Activated CD4-positive, alpha-beta memory T cell treated with anti-CD3 and anti-CD28 coated beads for 36 hours (primary cell): ENCODE data around the gene LAG3. TPM values are rescaled to one million over a fixed set of nuclear protein-coding genes. Genes with fewer than 3 reads are reported as not detected.

ENCODE experiments used
- CTCF ChIA-PET: fragments of 350-600 bp; sonication (Branson Sonifier 250); formaldehyde crosslinking; loops from one replicate; lab custom pipeline; 2021; ENCODE audit warnings: antibody characterized with exemption, inconsistent platforms; lab: Charles Lee
- POLR2A ChIA-PET: fragments of 350-600 bp; sonication (Branson Sonifier 250); formaldehyde crosslinking; loops from one replicate; lab custom pipeline; 2021; ENCODE audit warnings: antibody characterized with exemption; lab: Charles Lee
- DNase-seq: peaks from one replicate; pipeline ENCODE4 v3.0.0-alpha.2; 2020
- H3K27ac Mint-ChIP-seq: one replicate; pipeline ENCODE4 v1.8.0; 2021; ENCODE audit warnings: mixed read lengths
- H3K27me3 Mint-ChIP-seq: one replicate; pipeline ENCODE4 v1.8.0; 2021; ENCODE audit warnings: mixed read lengths
- H3K36me3 Mint-ChIP-seq: one replicate; pipeline ENCODE4 v1.8.0; 2021; ENCODE audit warnings: mixed read lengths
- H3K4me1 Mint-ChIP-seq: one replicate; pipeline ENCODE4 v1.8.0; 2021; ENCODE audit warnings: low read depth, mixed read lengths
- H3K4me3 Mint-ChIP-seq: one replicate; pipeline ENCODE4 v1.8.0; 2021; ENCODE audit warnings: mild to moderate bottlenecking, mixed read lengths
- H3K9me3 Mint-ChIP-seq: one replicate; pipeline ENCODE4 v1.8.0; 2021; ENCODE audit warnings: mixed read lengths
- intact Hi-C: fragments of 100-400 bp; cut with micrococcal nuclease; formaldehyde crosslinking; loops from one replicate; pipeline ENCODE4 v1.15.1; 2023
- total RNA-seq, 2 experiments: library from RNA; stranded (reverse); gene quantifications; one replicate each; pipeline ENCODE4 v1.2.3, GENCODE V29; 2021

LAG3 gene
- total RNA-seq, 2 experiments from 2014 or later: 169 to 172 TPM

GRCh38 chr12:6780573-6780972 lies 8.3 kb downstream of the LAG3 start:
- Mint-ChIP-seq H3K27ac (peak overlapping the region; percentile 81), H3K36me3 (peaks cover 28% of the 10 kb centered on the region), H3K4me3 (peak overlapping the region; percentile 19), H3K4me1 (peaks cover 76% of the 10 kb centered on the region), H3K9me3 (no peaks in the 10 kb centered on the region), H3K27me3 (no peaks in the 10 kb centered on the region)
- DNase-seq: peak; percentile 66
- intact Hi-C loops: loop anchor here (1.0 to 10.0 kb wide), 4 partner anchors 9 to 326 kb away; partner anchors contain the start of genes CD4, COPS7A and TAPBPL
- ChIA-PET POLR2A (interaction anchor here (0.7 to 2.3 kb wide), 5 partner anchors 9 to 27 kb away, joined by 3 to 19 read pairs (median 4); partner anchors contain the start of genes CD4 and PTMS), CTCF (interaction anchor here (0.5 to 10.5 kb wide), 20 partner anchors 8 to 210 kb away, joined by 3 to 81 read pairs (median 4); partner anchors contain the start of genes CD4, COPS7A, LAG3 and MLF2)

GRCh38 chr12:6782119-6782518 lies 9.8 kb downstream of the LAG3 start:
- no peak for DNase-seq
- no peaks in the 10 kb centered on the region for H3K9me3 Mint-ChIP-seq
- ChIA-PET CTCF (interaction anchor here (0.7 to 10.5 kb wide), 9 partner anchors 11 to 218 kb away, joined by 3 to 81 read pairs (median 12); partner anchors contain the start of genes COPS7A, LAG3, MLF2 and PTMS), POLR2A (no interaction called here)
- H3K4me1 Mint-ChIP-seq: peaks cover 78% of the 10 kb centered on the region
- H3K27ac Mint-ChIP-seq: no peak overlapping the region
- H3K36me3 Mint-ChIP-seq: peaks cover 17% of the 10 kb centered on the region
- intact Hi-C loops: loop anchor here (10.0 kb wide), 1 partner anchor 327 kb away; the partner anchor contains the start of gene TAPBPL
- no peaks in the 10 kb centered on the region for H3K27me3 Mint-ChIP-seq
- H3K4me3 Mint-ChIP-seq: no peak overlapping the region

GRCh38 chr12:6782850-6783566 lies 10.7 kb downstream of the LAG3 start:
- H3K27ac Mint-ChIP-seq: peak overlapping the region; percentile 28
- no peak for DNase-seq
- no peaks in the 10 kb centered on the region for H3K27me3 Mint-ChIP-seq
- no peak overlapping the region for H3K4me3 Mint-ChIP-seq
- peaks cover 79% of the 10 kb centered on the region for H3K4me1 Mint-ChIP-seq
- POLR2A ChIA-PET: interaction anchor here (1.7 kb wide), 1 partner anchor 10 kb away, joined by 4 read pairs; no protein-coding TSS in a partner anchor
- intact Hi-C loops: loop anchor here (10.0 kb wide), 1 partner anchor 328 kb away; the partner anchor contains the start of gene TAPBPL
- CTCF ChIA-PET: interaction anchor here (1.0 to 10.5 kb wide), 4 partner anchors 12 to 219 kb away, joined by 3 to 81 read pairs (median 12); partner anchors contain the start of genes LAG3, MLF2 and PTMS
- H3K9me3 Mint-ChIP-seq: no peaks in the 10 kb centered on the region
- peaks cover 9% of the 10 kb centered on the region for H3K36me3 Mint-ChIP-seq

- no peak for DNase-seq
- H3K4me3 Mint-ChIP-seq: no peak overlapping the region
- H3K36me3 Mint-ChIP-seq: peaks cover 2% of the 10 kb centered on the region
- H3K27me3 Mint-ChIP-seq: no peaks in the 10 kb centered on the region
- no peak overlapping the region for H3K27ac Mint-ChIP-seq
- POLR2A ChIA-PET: interaction anchor here (1.7 kb wide), 1 partner anchor 9 kb away, joined by 4 read pairs; no protein-coding TSS in a partner anchor
- intact Hi-C loops: loop anchor here (10.0 kb wide), 1 partner anchor 329 kb away; the partner anchor contains the start of gene TAPBPL
- CTCF ChIA-PET: interaction anchor here (1.0 to 10.5 kb wide), 4 partner anchors 13 to 47 kb away, joined by 3 to 81 read pairs (median 12); partner anchors contain the start of genes LAG3, MLF2 and PTMS
- H3K4me1 Mint-ChIP-seq: peaks cover 79% of the 10 kb centered on the region
- H3K9me3 Mint-ChIP-seq: no peaks in the 10 kb centered on the region
These were observed 11.5 kb downstream of the LAG3 start for GRCh38 chr12:6783828-6784227.

- no peaks in the 10 kb centered on the region for H3K36me3 Mint-ChIP-seq
- H3K27ac Mint-ChIP-seq: no peak overlapping the region
- no peaks in the 10 kb centered on the region for H3K27me3 Mint-ChIP-seq
- intact Hi-C loops: loop anchor here (10.0 kb wide), 1 partner anchor 329 kb away; the partner anchor contains the start of gene TAPBPL
- H3K4me3 Mint-ChIP-seq: no peak overlapping the region
- peaks cover 79% of the 10 kb centered on the region for H3K4me1 Mint-ChIP-seq
- ChIA-PET CTCF (interaction anchor here (0.9 to 10.5 kb wide), 5 partner anchors 13 to 47 kb away, joined by 3 to 81 read pairs (median 12); partner anchors contain the start of genes LAG3, MLF2 and PTMS), POLR2A (interaction anchor here (1.7 kb wide), 1 partner anchor 8 kb away, joined by 4 read pairs; no protein-coding TSS in a partner anchor)
- H3K9me3 Mint-ChIP-seq: no peaks in the 10 kb centered on the region
- DNase-seq: peak; percentile 36
These were observed 12.0 kb downstream of the LAG3 start for GRCh38 chr12:6784296-6784695.

- Mint-ChIP-seq H3K36me3 (peaks cover 3% of the 10 kb centered on the region), H3K4me3 (no peak overlapping the region), H3K9me3 (no peaks in the 10 kb centered on the region), H3K27ac (no peak overlapping the region), H3K4me1 (peaks cover 74% of the 10 kb centered on the region), H3K27me3 (no peaks in the 10 kb centered on the region)
- ChIA-PET CTCF (interaction anchor here (0.9 to 10.5 kb wide), 3 partner anchors 14 to 42 kb away, joined by 3 to 81 read pairs (median 12); partner anchors contain the start of genes LAG3 and MLF2), POLR2A (no interaction called here)
- no peak for DNase-seq
- intact Hi-C loops: loop anchor here (5.0 to 10.0 kb wide), 2 partner anchors 177 to 330 kb away; partner anchors contain the start of genes CHD4 and TAPBPL
These were observed 12.4 kb downstream of the LAG3 start for GRCh38 chr12:6784761-6785160.

- Mint-ChIP-seq H3K4me3 (peak overlapping the region; percentile 51), H3K9me3 (no peaks in the 10 kb centered on the region), H3K27me3 (no peaks in the 10 kb centered on the region), H3K27ac (peak overlapping the region; percentile 81), H3K36me3 (peaks cover 13% of the 10 kb centered on the region), H3K4me1 (peaks cover 62% of the 10 kb centered on the region)
- CTCF ChIA-PET: interaction anchor here (0.6 to 10.5 kb wide), 7 partner anchors 8 to 102 kb away, joined by 3 to 81 read pairs (median 4); partner anchors contain the start of genes MLF2 and PTMS
- POLR2A ChIA-PET: interaction anchor here (0.8 to 1.7 kb wide), 4 partner anchors 9 to 65 kb away, joined by 3 to 6 read pairs (median 3); partner anchors contain the start of genes LAG3 and USP5
- peak; percentile 34 for DNase-seq
- intact Hi-C loops: loop anchor here (5.0 to 10.0 kb wide), 2 partner anchors 179 to 332 kb away; partner anchors contain the start of genes CHD4 and TAPBPL
These were observed 14.2 kb downstream of the LAG3 start for GRCh38 chr12:6786416-6787094.

GRCh38 chr12:6787309-6787708 lies 15.0 kb downstream of the LAG3 start:
- intact Hi-C loops: loop anchor here (5.0 to 10.0 kb wide), 2 partner anchors 180 to 333 kb away; partner anchors contain the start of genes CHD4 and TAPBPL
- Mint-ChIP-seq H3K9me3 (no peaks in the 10 kb centered on the region), H3K27me3 (no peaks in the 10 kb centered on the region), H3K27ac (peak overlapping the region; percentile 81), H3K36me3 (peaks cover 19% of the 10 kb centered on the region), H3K4me3 (peak overlapping the region; percentile 51), H3K4me1 (peaks cover 61% of the 10 kb centered on the region)
- ChIA-PET POLR2A (interaction anchor here (0.9 to 1.7 kb wide), 3 partner anchors 10 to 65 kb away, joined by 3 to 6 read pairs (median 3); partner anchors contain the start of genes LAG3 and USP5), CTCF (interaction anchor here (0.6 to 10.5 kb wide), 7 partner anchors 9 to 103 kb away, joined by 3 to 81 read pairs (median 4); partner anchors contain the start of genes CDCA3, MLF2 and USP5)
- DNase-seq: no peak

GRCh38 chr12:6788972-6789924 lies 16.9 kb downstream of the LAG3 start, which contains the start of gene CD4:
CD4 (plus strand) TSS chr12:6789528; CDS start chr12:6800139, 10,611 bp downstream.
- H3K4me3 Mint-ChIP-seq: peak within 1 kb of the TSS; percentile 91
- no peaks in the 10 kb centered on the region for H3K27me3 Mint-ChIP-seq
- peaks cover 34% of the 10 kb centered on the region for H3K36me3 Mint-ChIP-seq
- H3K9me3 Mint-ChIP-seq: no peaks in the 10 kb centered on the region
- peak; percentile 93 for DNase-seq
- POLR2A ChIA-PET: interaction anchor here (0.5 to 4.6 kb wide), 21 partner anchors 9 to 1177 kb away, joined by 3 to 37 read pairs (median 5); partner anchors contain the start of genes C12orf57, CDCA3, COPS7A and GAPDH
- intact Hi-C loops: loop anchor here (1.0 to 10.0 kb wide), 5 partner anchors 9 to 334 kb away; partner anchors contain the start of genes CHD4, COPS7A, MLF2 and TAPBPL
- H3K4me1 Mint-ChIP-seq: peaks cover 56% of the 10 kb centered on the region
- CTCF ChIA-PET: interaction anchor here (0.7 to 10.5 kb wide), 14 partner anchors 9 to 253 kb away, joined by 3 to 81 read pairs (median 8); partner anchors contain the start of genes COPS7A, MLF2, PTMS and SPSB2
- H3K27ac Mint-ChIP-seq: peak within 1 kb of the TSS; percentile 95
